Spleen (tissue), 7 donors: ENCODE results near the gene KLC3.

Source experiments
- CTCF ChIP-seq, 11 experiments: fragments of 200-600 bp in 7 of 11; fragments of 450-650 bp in 4 of 11; sonication (generic) in 4 of 11; IDR thresholded peaks in 8 of 11; conservative IDR thresholded peaks in 3 of 11; 1 replicate in 7 of 11; 2 replicates in 4 of 11; pipeline versions ENCODE4 v1.4.0 to v1.8.0; 2016 to 2021; ENCODE audit warnings: antibody characterized with exemption in 11 of 11, inconsistent platforms in 4 of 11, mild to moderate bottlenecking in 1 of 11
- POLR2AphosphoS5 ChIP-seq, 3 donors: sonication (generic); formaldehyde crosslinking; IDR thresholded peaks; one replicate each; pipeline ENCODE4 v1.5.1; 2017; ENCODE audit warnings: antibody characterized with exemption in 3 of 3
- donor health status: DM: no; HTN: no; CAD: no; lungs with moderate emphysema.
- donor health status: DM: no; HTN: no; CAD: no.
- donor health status: DM: no; HTN: no; CAD: no.

DNA sequence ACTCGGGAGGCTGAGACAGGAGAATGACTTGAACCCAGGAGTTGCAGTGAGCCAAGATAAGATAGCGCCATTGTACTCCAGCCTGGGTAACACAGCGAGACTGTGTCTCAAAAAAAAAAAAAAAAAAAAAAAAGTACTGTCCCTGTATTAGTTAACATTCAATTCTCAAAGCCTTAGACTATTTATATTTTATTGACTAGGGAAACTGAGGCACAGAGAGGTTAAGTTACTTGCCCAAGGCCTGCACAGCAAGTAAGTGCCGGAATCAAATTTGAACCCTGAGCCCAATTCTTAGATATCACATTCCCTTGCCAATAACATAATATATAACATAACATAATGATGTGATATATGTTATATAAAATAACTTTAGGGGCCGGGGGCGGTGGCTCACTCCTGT lies 921 bp upstream of the KLC3 start:
- TF ChIP-seq CTCF (IDR thresholded peaks at IDR 0.05 in 8 of 11, conservative IDR thresholded peaks at IDR 0.05 in 3 of 11) = no peak
- TF ChIP-seq POLR2AphosphoS5 (IDR thresholded peaks at IDR 0.05) = no peak
